Suprapubic skin (tissue), 4 donors: Measurements from ENCODE around the gene ALLC.

ENCODE experiments used
- EP300 ChIP-seq: sonication (generic); formaldehyde crosslinking; IDR thresholded peaks from one replicate; pipeline ENCODE4 v1.6.1; 2017; ENCODE audit warnings: antibody characterized with exemption
- POLR2A ChIP-seq, 2 donors: fragments of 450-650 bp; IDR thresholded peaks; one replicate each; pipeline ENCODE4 v1.6.1; 2017; ENCODE audit warnings: antibody characterized with exemption in 2 of 2, mild to moderate bottlenecking in 2 of 2, moderate library complexity in 2 of 2
- POLR2AphosphoS5 ChIP-seq, 3 donors: sonication (generic); formaldehyde crosslinking; IDR thresholded peaks; one replicate each; pipeline ENCODE4 v1.6.1; 2017; ENCODE audit warnings: antibody characterized with exemption in 3 of 3
- TF ChIP-seq, protein P1 (sequence below), 2 donors: fragments of 200-600 bp in 1 of 2; fragments of 450-650 bp in 1 of 2; sonication (generic) in 1 of 2; IDR thresholded peaks; one replicate each; pipeline ENCODE4 v1.5.1; 2016 to 2019; ENCODE audit warnings: antibody characterized with exemption in 2 of 2, mild to moderate bottlenecking in 1 of 2, moderate library complexity in 1 of 2

DNA sequence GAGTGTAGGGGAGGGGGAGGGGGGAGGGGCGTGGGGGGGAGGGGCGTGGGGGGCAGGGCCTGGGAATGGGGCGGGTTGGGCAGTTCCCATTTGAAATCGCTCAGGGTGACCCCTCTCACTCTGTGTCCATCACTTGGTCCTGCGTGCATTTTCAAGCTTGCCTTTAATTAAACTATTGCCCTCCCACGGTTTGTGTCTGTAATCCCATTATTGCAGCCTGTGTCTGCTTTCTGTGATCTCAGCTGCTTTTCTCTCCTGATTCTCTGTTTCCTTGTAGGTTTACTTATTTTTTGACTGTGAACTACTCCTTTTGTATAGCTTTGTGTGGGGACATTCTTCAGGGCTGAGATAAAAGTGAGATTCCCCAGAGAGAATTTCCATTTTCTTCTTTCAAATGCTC, 46.7 kb downstream of the ALLC start:
- TF ChIP-seq POLR2A (IDR thresholded peaks at IDR 0.05) = no peak
- TF ChIP-seq, protein P1, sequence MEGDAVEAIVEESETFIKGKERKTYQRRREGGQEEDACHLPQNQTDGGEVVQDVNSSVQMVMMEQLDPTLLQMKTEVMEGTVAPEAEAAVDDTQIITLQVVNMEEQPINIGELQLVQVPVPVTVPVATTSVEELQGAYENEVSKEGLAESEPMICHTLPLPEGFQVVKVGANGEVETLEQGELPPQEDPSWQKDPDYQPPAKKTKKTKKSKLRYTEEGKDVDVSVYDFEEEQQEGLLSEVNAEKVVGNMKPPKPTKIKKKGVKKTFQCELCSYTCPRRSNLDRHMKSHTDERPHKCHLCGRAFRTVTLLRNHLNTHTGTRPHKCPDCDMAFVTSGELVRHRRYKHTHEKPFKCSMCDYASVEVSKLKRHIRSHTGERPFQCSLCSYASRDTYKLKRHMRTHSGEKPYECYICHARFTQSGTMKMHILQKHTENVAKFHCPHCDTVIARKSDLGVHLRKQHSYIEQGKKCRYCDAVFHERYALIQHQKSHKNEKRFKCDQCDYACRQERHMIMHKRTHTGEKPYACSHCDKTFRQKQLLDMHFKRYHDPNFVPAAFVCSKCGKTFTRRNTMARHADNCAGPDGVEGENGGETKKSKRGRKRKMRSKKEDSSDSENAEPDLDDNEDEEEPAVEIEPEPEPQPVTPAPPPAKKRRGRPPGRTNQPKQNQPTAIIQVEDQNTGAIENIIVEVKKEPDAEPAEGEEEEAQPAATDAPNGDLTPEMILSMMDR (IDR thresholded peaks at IDR 0.05) = no peak
- TF ChIP-seq POLR2AphosphoS5 (IDR thresholded peaks at IDR 0.05) = no peak
- no peak for TF ChIP-seq EP300
